H4 (cell line): ENCODE results near the gene CLSTN2. TPM values are rescaled to one million over a fixed set of nuclear protein-coding genes. Genes with fewer than 3 reads are reported as not detected.

Experiments
- DNase-seq: peaks from one replicate; pipeline ENCODE4 v3.0.0-alpha.2; 2015; ENCODE audit warnings: low spot score
- total RNA-seq: library from RNA; depleted of rRNA; stranded (reverse); fragments of >200 nt; shearing (Covaris generic); gene quantifications from 2 replicates; pipeline ENCODE4 v1.2.3, GENCODE V29; 2014

CLSTN2 gene
- total RNA-seq, 1 experiment from 2014 or later = 3.9 TPM

GRCh38 chr3:140448001-140448400, 513.0 kb downstream of the CLSTN2 start:
- DNase-seq = no peak

GRCh38 chr3:140449413-140450256, 514.6 kb downstream of the CLSTN2 start:
- no peak for DNase-seq

GRCh38 chr3:140453750-140454149, 518.8 kb downstream of the CLSTN2 start:
- no peak for DNase-seq

GRCh38 chr3:140455521-140456214, 520.7 kb downstream of the CLSTN2 start:
- no peak for DNase-seq

GRCh38 chr3:140456974-140457373, 522.0 kb downstream of the CLSTN2 start:
- no peak for DNase-seq

- DNase-seq = no peak
These were observed 524.5 kb downstream of the CLSTN2 start for GRCh38 chr3:140459462-140459861.

GRCh38 chr3:140461250-140461649, 526.3 kb downstream of the CLSTN2 start:
- no peak for DNase-seq

- DNase-seq = no peak
These were observed 528.4 kb downstream of the CLSTN2 start for GRCh38 chr3:140463355-140463754.

- DNase-seq = no peak
These were observed 531.0 kb downstream of the CLSTN2 start for GRCh38 chr3:140465988-140466387.

- no peak for DNase-seq
These were observed 531.5 kb downstream of the CLSTN2 start for GRCh38 chr3:140466535-140466934.

GRCh38 chr3:140467104-140467577, 532.2 kb downstream of the CLSTN2 start:
- peak; percentile 88 for DNase-seq

GRCh38 chr3:140467796-140468315, 532.9 kb downstream of the CLSTN2 start:
- no peak for DNase-seq

- DNase-seq = no peak
These were observed 533.4 kb downstream of the CLSTN2 start for GRCh38 chr3:140468407-140468806.

- DNase-seq = no peak
These were observed 534.5 kb downstream of the CLSTN2 start for GRCh38 chr3:140469491-140469890.

- DNase-seq = no peak
These were observed 535.2 kb downstream of the CLSTN2 start for GRCh38 chr3:140470211-140470610.

GRCh38 chr3:140470962-140471361, 536.0 kb downstream of the CLSTN2 start:
- no peak for DNase-seq

- DNase-seq = no peak
These were observed 537.5 kb downstream of the CLSTN2 start for GRCh38 chr3:140472306-140473020.

- no peak for DNase-seq
These were observed 552.6 kb downstream of the CLSTN2 start for GRCh38 chr3:140487566-140487965.

- DNase-seq = no peak
These were observed 558.3 kb downstream of the CLSTN2 start for GRCh38 chr3:140493271-140493670.

- no peak for DNase-seq
These were observed 560.0 kb downstream of the CLSTN2 start for GRCh38 chr3:140494970-140495369.

- DNase-seq = no peak
These were observed 562.3 kb downstream of the CLSTN2 start for GRCh38 chr3:140497331-140497730.
